OCI-LY3 (cell line): ENCODE results near the gene MMP2.

ENCODE experiments used
- H2AFZ ChIP-seq: fragments of 200-600, 300-600 bp; shearing (Covaris generic); 2 replicates; pipeline ENCODE4 v1.6.0; 2014; ENCODE audit warnings: antibody characterized with exemption, low read depth, low read length
- H3K27ac ChIP-seq: fragments of 200-600, 300-600 bp; sonication (generic); 2 replicates; pipeline ENCODE4 v1.5.1; 2014; ENCODE audit warnings: mild to moderate bottlenecking, low read length, moderate library complexity, mixed read lengths
- H3K27me3 ChIP-seq: fragments of 200-600, 300-600 bp; sonication (generic); 2 replicates; pipeline ENCODE4 v1.6.1; 2014; ENCODE audit warnings: low read depth, low read length, mixed read lengths
- H3K36me3 ChIP-seq: fragments of 200-600, 300-600 bp; sonication (generic); replicated peaks from 2 replicates; pipeline ENCODE3; 2014; ENCODE audit warnings: low read depth, low read length, mixed read lengths
- H3K4me1 ChIP-seq: fragments of 300-600, 200-600 bp; sonication (generic); 2 replicates; pipeline ENCODE4 v1.6.1; 2014; ENCODE audit warnings: low read length, mixed read lengths
- H3K4me2 ChIP-seq: fragments of 200-600, 300-600 bp; sonication (generic); 2 replicates; pipeline ENCODE4 v1.6.1; 2014; ENCODE audit warnings: low read length, mixed read lengths
- H3K4me3 ChIP-seq: fragments of 300-600, 200-600 bp; sonication (generic); 2 replicates; pipeline ENCODE4 v1.5.1; 2014; ENCODE audit warnings: antibody characterized with exemption, mild to moderate bottlenecking, low read length, moderate library complexity
- H3K79me2 ChIP-seq: fragments of 300-600, 200-600 bp; shearing (Covaris generic); 2 replicates; pipeline ENCODE4 v1.6.1; 2014; ENCODE audit warnings: mild to moderate bottlenecking, low read length, mixed read lengths
- H3K9ac ChIP-seq: fragments of 300-600, 200-600 bp; shearing (Covaris generic); 2 replicates; pipeline ENCODE4 v1.6.0; 2014; ENCODE audit warnings: mild to moderate bottlenecking, low read length, moderate library complexity
- H3K9me3 ChIP-seq: fragments of 200-600, 300-600 bp; shearing (Covaris generic); 2 replicates; pipeline ENCODE4 v1.6.1; 2014; ENCODE audit warnings: low read length, mixed read lengths; ENCODE audit not compliant: insufficient read depth
- H4K20me1 ChIP-seq: fragments of 200-600, 300-600 bp; sonication (generic); 2 replicates; pipeline ENCODE4 v1.6.1; 2016; ENCODE audit warnings: low read length, mixed read lengths; ENCODE audit not compliant: insufficient read depth
- CTCF ChIP-seq: fragments of 200-600, 300-600 bp; sonication (generic); IDR thresholded peaks from 2 replicates; pipeline ENCODE4 v1.5.1; 2014; ENCODE audit warnings: antibody characterized with exemption, low read length, low read depth
- EZH2phosphoT487 ChIP-seq: fragments of 200-600 bp; shearing (Covaris generic); IDR thresholded peaks from 2 replicates; pipeline ENCODE4 v1.6.1; 2018; ENCODE audit warnings: antibody characterized with exemption, mixed run types, low read depth

The MMP2 gene

GRCh38 chr16:55539049-55539448, 60.1 kb downstream of the MMP2 start:
- no peak overlapping the region for H2AFZ ChIP-seq
- H4K20me1 ChIP-seq: no peaks in the 10 kb centered on the region
- no peaks in the 10 kb centered on the region for H3K36me3 ChIP-seq
- H3K9ac ChIP-seq: no peak overlapping the region
- H3K27ac ChIP-seq: no peak overlapping the region
- no peaks in the 10 kb centered on the region for H3K4me1 ChIP-seq
- H3K27me3 ChIP-seq: no peaks in the 10 kb centered on the region; the same call in 1 of the 2 replicates
- no peaks in the 10 kb centered on the region for H3K9me3 ChIP-seq
- no peak overlapping the region for H3K4me2 ChIP-seq
- H3K4me3 ChIP-seq: no peak overlapping the region
- TF ChIP-seq CTCF (no peak), EZH2phosphoT487 (no peak)
- no peaks in the 10 kb centered on the region for H3K79me2 ChIP-seq

GRCh38 chr16:55539488-55539887, 60.5 kb downstream of the MMP2 start:
- TF ChIP-seq CTCF (no peak), EZH2phosphoT487 (no peak)
- Histone ChIP-seq H2AFZ (no peak overlapping the region), H3K9ac (no peak overlapping the region), H3K27ac (no peak overlapping the region), H3K79me2 (no peaks in the 10 kb centered on the region), H3K27me3 (no peaks in the 10 kb centered on the region; the same call in 1 of the 2 replicates), H3K36me3 (no peaks in the 10 kb centered on the region), H4K20me1 (no peaks in the 10 kb centered on the region), H3K4me3 (no peak overlapping the region), H3K4me2 (no peak overlapping the region), H3K4me1 (no peaks in the 10 kb centered on the region), H3K9me3 (no peaks in the 10 kb centered on the region)

GRCh38 chr16:55540221-55540620, 61.2 kb downstream of the MMP2 start:
- Histone ChIP-seq H2AFZ (no peak overlapping the region), H3K9ac (no peak overlapping the region), H3K4me2 (no peak overlapping the region), H3K36me3 (no peaks in the 10 kb centered on the region), H3K9me3 (no peaks in the 10 kb centered on the region), H4K20me1 (no peaks in the 10 kb centered on the region), H3K27me3 (no peaks in the 10 kb centered on the region; the same call in 1 of the 2 replicates), H3K4me3 (no peak overlapping the region), H3K27ac (no peak overlapping the region), H3K4me1 (no peaks in the 10 kb centered on the region), H3K79me2 (no peaks in the 10 kb centered on the region)
- no peak for TF ChIP-seq EZH2phosphoT487
- TF ChIP-seq CTCF: no peak

GRCh38 chr16:55542459-55543082, 63.6 kb downstream of the MMP2 start:
- H3K27me3 ChIP-seq: no peaks in the 10 kb centered on the region; the same call in 1 of the 2 replicates
- no peak overlapping the region for H2AFZ ChIP-seq

More at GRCh38 chr16:55542459-55543082, 63.6 kb downstream of the MMP2 start:
- Histone ChIP-seq H4K20me1 (no peaks in the 10 kb centered on the region), H3K4me3 (no peak overlapping the region), H3K4me1 (no peaks in the 10 kb centered on the region), H3K9ac (no peak overlapping the region), H3K9me3 (no peaks in the 10 kb centered on the region), H3K27ac (no peak overlapping the region), H3K79me2 (no peaks in the 10 kb centered on the region), H3K4me2 (no peak overlapping the region), H3K36me3 (no peaks in the 10 kb centered on the region)
- TF ChIP-seq CTCF (no peak), EZH2phosphoT487 (no peak)
